GM18508 (cell line): ENCODE data around the gene ARMC2.
"Not testable (repeated sequence)": the region's sequence is repeated elsewhere in the genome, so short reads cannot be mapped to it uniquely, and the experiment has no call there.

Experiments used
- ATAC-seq: cut with Tn5 transposase; IDR thresholded peaks from one replicate; pipeline ENCODE4 v1.9.1; 2021; ENCODE audit warnings: moderate number of reproducible peaks; ENCODE audit not compliant: insufficient read depth, unreplicated experiment

Gene ARMC2

DNA sequence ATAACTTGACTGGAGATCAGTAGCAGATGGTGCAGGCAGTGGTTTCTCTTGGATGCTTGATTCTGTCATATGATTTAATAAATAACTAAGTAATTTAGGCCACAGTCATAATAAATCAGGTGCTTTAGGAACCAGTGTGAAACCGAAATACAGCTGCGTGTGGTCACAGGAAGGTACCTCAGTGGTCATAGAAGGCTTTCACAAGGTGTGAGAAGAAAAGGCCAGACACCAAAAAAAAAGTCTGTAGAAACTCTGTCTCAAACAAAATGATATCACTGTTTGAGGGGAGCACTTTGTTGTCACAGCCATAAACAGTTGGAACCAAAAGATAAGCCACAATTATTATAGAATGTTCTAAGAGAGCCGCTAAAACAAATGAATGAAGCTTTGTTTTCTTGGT, 56.5 kb downstream of the ARMC2 start:
- peak; percentile 94 for ATAC-seq

DNA sequence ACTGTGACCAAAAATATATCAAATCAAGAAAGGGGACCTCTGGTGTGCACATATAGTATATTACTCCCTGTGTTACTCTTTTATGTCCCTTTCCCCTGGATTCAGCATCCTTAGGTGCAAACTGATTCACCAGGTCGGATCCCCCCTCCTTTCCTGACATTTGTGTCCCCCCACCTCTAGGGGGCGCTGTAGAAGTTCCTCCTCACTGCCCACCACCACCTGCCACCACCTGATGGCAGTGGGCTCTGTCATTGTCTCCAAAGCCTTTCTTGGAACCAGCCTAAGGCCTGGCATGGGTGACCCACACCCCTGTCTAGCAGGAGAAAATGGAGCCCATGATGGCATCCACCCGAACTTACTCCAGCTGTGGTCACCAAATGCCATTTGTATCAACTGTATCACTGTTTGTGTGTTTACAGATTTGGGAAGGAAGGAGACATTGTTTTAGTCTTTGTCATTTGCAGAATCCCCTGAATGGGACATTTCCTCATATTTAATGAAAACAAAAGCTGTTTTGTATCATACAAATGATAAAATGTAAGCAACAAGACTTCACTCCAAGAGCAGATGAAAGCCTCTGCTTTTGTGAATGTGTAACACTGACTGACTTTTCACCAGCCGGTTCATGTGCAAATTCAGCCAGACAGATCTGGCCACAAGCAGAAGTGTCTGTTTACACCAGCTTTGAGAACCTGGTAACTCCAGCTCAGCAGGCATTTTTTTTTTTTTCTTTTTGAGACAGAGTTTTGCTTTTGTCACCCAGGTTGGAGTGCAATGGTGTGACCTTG, 66.2 kb downstream of the ARMC2 start:
- ATAC-seq, result no peak

DNA sequence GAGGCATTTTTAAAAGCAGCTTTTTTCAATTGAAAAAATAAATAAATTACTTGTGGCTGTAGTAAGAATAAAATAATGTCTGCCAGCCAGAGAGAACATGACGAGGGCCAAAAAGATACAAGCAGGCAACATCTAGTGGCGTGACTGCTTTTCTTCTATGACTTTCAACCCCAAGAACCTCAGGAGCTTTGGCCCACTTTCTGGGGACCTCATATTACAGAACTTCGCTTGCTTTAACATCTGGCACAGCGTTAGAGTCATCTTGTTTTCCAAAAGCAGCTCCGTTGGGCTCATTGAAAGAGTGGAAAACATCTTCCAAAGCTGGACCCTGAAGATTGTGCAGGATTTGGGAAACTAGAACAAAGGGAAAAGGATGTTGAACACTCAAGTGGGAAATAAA, 67.0 kb downstream of the ARMC2 start:
- no peak for ATAC-seq

DNA sequence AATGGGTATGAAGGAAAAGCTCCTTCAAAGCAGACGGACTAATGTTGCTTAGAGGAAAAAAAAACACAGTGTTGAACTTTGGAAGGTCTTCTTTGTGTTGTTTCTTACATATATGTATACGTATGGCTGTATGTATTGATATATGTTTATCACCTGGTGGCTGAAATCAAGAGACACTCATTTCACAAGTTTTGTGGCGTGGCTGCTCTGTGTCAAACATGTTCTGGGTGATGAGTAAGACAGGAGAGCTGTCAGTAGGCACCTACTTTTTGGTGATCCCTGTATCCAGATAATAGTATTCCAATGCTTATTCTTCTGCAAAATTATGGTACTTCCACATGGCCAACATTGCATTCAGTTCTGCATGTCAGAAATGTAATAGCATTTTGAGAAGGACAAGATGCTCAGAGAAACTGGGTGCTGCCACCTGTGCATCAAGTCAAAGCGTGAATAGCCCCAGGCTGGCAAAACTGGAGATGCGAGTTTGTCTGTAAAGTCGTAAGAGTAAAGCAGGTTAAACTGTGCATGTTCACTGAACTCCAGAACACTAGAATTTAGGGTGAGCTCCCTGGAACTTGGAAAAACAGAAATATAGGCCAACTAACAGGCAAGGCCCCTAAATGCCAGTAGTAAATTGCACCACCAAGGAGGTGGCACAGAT, 67.9 kb downstream of the ARMC2 start:
- ATAC-seq, result no peak

DNA sequence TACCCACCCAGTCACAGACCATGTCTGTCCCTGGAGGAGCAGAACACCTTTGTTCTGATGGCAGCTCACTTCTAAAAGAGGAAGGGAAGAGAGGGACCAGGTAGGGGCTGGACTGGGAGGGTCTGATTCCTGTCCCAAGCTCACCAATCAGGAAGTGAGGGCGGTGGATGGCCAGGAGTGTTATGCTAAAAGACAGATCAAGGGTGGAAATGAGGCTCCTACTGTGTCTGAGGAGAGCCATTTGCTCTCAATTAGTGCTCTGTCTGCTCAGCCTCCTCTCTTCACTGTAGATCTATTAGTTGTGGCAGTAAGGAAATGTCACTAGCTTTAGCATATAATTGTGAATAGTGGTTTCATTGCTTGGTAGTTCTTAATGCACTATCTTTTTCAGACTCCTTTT, 72.5 kb downstream of the ARMC2 start:
- no peak for ATAC-seq

DNA sequence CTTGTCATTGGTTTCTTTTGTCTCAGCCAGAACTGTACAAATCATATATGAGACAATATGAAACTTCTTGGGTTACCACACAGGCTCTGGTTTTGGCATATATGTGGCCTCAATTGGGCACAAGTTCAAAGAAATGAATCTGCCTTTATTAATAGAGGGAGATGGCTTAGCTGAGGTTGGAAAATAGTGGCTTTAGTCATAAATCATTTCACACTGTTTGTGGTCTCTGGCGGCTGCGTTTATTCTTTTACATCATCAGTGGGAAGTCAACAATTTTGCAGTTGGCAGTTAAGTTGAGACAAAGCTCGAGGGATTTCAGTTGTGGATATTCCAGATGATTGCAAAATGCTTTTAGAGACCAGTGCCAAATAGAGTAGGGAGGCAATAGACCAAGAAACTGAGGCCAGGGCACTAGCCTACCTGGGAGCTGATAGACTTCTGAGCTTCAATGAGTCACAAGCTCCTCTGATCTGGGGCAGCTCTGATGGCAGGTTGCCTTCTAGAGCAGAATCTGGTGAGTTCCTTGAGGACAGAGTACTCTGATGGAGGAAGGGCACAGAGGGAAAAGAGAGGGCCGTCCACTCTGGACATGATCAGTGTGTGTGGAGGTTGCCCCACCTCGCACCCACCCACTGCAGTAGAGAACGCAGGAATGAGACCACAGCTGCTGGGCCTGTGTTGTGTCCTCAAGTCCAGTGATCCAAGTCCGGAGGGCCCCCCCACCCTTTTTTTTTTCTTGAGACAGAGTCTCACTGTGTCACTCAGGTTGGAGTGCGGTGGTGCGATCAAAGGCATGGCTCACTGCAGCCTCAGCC, 73.5 kb downstream of the ARMC2 start:
- no peak for ATAC-seq

DNA sequence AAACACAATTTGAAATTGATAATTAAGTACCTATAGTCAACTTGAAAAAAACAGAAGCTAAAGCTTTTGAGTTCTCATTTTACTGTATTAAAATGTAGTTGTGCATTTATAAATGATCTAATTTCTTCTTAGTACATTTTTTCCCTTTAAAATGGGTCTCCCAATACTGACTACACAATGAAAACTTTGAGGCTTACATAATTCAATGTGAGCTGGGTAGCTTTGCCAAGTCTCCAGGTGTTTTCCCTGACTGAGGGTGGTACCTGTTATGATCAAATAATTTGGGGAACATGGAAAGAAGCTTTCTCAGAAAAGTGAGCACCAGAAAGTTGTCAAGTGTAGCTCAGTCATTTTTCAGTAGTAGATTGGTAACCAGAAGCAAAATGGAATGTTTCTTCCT, 74.3 kb downstream of the ARMC2 start:
- no peak for ATAC-seq

DNA sequence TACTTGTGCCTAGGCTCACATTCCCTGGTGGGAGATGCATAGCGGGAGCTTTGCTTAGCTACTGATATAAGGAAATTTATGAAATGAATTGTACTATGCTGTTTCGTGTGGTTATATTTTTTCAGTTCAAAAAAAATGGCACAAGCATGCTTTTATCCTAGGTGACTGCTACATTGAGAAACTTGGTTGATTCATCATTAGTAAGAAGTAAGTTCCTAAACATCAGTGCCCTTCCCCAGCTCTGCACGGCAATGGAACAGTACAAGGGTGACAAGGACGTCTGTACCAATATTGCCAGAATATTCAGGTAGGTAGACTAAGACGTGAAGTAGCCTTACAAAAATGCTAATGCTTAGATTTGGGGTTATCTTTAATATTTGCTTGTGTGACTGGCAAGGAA, 79.7 kb downstream of the ARMC2 start:
- ATAC-seq, result no peak

DNA sequence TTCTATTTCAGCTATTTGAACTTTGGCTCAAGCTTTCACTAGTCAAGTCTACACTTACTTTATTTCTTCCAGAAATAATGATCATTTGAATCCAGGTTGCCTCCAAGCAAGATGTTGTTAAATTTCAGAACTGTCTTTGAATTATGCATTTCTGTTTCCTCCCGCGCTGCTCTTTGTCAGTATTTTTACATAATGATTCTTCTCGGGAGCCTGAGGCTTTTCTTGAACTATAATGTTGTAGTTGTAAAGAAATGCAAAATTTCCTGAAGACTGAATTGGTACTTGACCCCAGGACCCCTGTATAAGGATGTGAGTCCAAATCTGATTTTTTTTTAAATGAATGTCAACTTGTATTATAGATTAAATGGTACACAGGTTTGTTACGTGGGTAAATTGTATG, 80.4 kb downstream of the ARMC2 start:
- ATAC-seq, result no peak

DNA sequence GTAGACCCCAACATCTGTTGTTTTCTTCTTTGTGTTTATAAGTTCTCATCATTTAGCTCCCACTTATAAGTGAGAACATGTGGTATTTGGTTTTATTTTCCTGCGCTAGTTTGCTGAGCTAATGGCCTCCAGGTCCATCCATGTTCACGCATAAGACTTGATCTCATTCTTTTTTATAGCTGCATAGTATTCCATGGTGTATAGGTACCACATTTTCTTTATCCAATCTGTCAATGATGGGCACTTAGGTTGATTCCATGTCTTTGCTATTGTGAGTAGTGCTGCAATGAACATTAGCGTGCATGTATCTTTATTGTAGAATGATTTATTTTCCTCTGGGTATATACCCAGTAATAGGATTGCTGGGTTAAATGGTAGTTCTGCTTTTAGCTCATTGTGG, 82.9 kb downstream of the ARMC2 start:
- ATAC-seq, result not testable (repeated sequence)

DNA sequence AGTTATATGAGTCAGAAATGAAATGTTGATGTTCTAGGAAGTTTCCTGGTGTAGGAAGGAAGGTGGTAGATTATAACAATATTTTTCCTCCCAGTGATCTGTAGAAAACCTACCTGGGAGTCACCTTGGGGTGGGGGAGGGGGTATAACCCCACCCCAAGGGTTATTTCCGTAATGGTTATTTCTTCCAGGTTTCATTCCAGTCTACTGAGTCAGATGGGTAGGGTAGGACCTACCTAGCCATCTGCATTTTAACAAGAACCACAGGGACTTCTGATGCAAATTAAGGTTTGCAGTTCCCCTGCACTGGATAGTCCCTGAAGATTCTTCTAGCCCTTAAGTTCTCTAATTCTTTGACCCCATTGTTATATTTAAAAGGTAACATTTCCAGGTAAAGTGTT, 88.9 kb downstream of the ARMC2 start:
- no peak for ATAC-seq

DNA sequence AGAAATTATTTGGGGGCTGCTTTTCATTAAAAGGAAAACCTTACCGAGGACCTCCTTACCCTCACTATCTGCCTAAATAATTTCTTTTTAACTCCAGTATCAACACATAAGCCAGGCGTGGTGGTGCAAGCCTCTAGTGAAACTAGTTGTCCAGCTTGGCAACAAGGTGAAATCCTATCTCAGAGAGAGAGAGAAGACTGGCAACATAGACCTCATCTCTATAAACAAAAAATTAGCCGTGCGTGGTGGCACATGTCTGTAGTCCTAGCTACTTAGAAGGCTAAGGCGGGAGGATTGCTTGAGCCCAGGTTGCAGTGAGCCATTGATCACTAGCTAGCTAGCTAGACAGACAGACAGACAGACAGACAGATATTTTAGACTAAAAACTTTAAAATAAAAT, 92.5 kb downstream of the ARMC2 start:
- ATAC-seq, result no peak

DNA sequence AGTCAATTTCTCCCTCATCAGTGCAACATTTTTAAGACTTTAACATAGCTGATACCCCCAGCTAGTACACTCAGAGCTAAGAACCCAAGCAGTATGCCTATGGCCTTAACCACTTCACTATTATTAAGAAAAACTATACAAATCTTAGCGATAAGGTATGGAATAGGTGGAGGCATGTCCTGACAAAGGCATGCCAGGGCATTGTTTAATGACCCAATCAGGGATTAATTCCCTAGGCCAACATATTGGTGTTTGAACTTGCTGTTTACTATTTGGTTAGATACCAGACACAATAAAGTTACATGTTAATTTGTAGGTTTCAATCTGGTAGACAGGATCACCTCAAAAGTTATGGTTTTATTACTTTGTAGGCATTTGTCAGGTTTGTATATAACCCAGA, 93.1 kb downstream of the ARMC2 start:
- ATAC-seq, result no peak

DNA sequence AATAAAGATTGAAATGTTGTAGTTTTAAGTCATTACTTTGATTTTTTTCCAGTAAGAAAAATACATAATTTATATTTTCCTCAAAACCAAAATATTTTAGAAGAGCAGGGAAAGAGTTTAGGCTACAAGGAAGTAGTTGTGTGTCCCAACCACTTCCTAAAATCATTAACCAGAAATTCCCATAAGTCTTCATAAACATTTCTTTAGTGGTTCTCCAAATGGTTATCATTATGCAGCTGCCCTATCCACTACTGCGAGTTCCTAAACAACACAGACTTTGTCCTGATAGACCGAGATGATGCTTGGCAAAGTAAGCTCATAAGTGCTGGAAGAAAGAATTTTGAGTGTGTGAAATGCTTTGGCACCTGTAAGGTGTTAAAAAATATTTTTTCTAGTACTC, 93.6 kb downstream of the ARMC2 start:
- no peak for ATAC-seq

DNA sequence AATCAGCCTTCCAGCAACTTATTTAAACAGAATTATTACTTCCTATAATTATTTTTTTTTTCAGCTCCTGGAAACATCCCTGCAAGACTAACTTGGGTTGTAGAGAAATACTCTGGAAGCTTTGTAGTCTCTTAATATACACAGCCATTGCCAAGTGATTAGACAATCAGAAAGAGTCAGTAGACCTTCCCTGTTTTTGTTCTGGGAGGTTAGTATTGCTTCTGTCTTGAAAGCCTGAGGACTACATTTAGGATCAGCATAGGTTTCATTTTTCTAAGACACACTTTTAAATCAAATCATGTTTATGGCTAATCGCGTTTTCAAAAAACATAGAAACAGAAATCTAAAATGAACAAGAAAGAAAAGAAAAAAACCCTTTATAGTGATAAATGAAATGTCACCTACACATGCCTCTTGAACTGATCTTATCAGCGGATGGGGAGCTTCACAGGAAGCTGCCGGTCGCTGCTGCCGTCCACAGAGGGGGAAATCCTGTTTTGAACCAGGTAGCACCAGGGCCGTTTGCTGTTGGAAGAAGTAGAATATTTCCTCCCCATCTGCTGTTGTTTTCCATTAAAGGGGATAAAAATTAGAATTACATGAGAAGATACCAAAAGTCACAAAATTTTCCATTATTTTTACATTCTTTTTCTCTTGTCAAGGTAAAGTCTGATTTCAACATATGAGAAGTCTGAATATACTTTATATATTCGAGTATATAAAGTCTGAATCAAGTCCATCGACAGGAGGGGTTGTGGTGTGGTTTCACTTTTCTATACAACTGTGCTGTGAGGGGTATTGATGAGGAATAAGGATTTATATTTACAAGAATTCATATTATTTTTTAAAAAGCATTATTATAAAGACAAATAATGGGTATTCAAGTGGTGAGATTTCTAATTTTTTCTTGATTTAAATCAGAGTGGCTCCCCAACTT, 94.6 kb downstream of the ARMC2 start:
- ATAC-seq, result no peak

DNA sequence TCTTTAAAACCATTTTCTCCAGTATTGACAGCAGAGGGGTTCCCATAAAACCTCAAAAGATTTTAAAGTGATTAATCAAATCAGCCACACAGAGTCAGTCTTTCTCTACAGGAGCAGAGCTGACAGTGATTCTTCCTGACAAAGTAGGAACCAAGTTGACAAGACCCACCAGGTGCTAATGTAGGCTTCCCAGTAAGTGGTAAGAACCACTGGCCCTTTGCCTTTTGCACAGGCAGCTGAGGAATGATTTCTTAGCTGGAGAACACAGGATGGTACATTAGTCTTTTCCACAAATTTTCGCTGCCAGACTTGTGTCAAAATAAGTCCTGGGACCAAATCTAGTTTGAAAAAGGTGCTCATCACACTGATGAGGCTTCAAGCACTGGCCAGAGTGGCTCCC, 95.8 kb downstream of the ARMC2 start:
- no peak for ATAC-seq

DNA sequence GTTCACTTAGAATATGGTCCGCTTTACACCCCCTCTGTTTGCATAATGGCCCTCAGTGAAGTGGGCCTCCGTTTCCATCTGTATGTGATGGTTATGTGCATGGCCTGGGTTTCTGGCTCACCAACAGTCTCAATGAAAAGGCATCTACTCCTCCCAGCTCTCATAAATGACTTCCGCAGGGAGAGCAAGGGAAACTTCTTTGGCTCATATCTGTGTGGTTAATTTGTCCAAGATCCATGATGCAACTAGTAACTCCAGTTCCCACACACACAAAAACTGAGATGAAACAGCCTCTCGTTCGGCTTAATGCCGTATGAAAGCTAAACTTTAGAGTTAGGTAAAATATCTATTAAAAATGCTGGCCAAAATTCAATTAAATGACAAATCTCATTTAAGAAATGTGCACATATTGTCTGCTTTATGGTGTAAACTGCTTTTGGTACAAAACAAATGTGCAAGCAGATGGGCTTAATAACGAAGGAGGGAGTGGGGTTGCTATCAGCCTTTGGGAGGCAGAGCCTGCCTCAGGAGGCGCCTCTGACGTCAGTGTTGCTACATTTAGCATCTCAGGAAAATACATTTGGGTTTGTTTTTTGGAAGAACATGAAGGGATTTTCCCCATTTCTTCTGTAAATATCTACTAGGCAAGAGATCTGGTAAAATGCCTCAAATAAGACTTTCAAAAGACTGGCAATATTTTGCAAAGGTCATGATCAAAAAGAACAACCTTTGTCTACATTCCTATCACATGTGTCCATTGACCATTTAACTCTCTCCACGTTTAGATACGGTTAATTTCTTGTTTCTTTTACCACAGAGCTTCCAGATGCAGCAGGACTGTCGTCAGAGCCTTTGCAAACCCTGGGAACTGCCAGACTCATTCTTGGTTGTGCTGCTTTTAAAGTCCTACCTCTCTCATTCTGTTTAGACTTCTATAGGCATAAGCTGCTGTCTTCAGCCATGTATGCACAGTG, 96.8 kb downstream of the ARMC2 start:
- no peak for ATAC-seq

DNA sequence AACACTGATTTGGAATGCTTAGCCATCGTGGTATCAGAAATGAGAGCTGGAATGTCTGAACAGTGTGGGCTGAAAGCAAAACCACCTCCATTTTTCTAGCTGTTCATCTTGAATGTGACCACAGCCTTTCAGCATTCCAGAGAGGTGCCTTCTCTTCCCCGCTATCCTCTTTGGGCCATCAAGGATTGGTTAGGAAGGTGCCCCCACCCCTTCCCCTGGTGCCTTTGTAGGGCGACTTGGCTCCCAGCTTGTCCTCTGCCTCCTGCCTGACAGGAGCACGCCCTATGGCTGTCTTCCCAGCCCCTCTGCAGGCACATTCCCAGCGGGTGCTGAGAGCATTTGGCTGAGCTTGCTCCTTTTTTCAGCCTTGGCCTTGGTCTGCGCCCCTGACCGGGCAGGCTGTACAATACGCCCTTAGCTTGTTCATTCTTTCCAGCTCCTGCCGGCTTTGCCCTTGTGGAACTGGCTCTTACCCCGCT, 97.5 kb downstream of the ARMC2 start:
- no peak for ATAC-seq

DNA sequence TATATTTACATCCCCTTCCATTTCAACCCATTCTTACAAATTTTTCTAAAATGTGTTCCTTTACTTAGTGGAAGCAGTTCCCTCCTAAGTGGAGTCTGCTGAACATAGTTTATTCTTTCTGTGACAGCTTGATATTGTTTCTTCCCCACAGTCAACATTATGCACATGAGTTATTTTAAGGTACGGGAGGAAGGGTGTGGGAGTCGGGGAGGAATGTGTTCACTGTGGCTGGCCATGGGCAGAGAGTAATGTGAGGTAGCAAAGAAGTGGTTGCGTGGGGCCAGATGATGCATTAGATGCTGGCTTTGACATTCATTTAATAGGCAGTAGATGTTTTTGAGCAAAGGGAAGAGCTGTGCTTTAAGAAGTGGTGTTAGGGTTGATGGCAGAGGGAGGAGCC, 98.5 kb downstream of the ARMC2 start:
- no peak for ATAC-seq
